ENCODE measurements around the gene DBNDD2.
A peak's percentile ranks its signal among the peaks of the same experiment; 100 is the strongest.

Gene DBNDD2

GRCh38 chr20:45415822-45416637 lies 7.9 kb downstream of the DBNDD2 start, which contains the start of gene PIGT:
Gene PIGT (plus strand): TSS chr20:45416141. CDS start chr20:45416157, 16 bp downstream.
- DNase-seq (ENCODE audit: low read depth in 2 of 2, low spot score in 1 of 2) = peak; percentile 75 to 85

- no peak for DNase-seq (ENCODE audit: low read depth in 2 of 2, low spot score in 1 of 2)
Observed at GRCh38 chr20:45416917-45417316, 8.8 kb downstream of the DBNDD2 start.

- DNase-seq (ENCODE audit: low read depth in 2 of 2, low spot score in 1 of 2) = no peak
Observed at GRCh38 chr20:45419188-45420091, 11.4 kb downstream of the DBNDD2 start.

DNA sequence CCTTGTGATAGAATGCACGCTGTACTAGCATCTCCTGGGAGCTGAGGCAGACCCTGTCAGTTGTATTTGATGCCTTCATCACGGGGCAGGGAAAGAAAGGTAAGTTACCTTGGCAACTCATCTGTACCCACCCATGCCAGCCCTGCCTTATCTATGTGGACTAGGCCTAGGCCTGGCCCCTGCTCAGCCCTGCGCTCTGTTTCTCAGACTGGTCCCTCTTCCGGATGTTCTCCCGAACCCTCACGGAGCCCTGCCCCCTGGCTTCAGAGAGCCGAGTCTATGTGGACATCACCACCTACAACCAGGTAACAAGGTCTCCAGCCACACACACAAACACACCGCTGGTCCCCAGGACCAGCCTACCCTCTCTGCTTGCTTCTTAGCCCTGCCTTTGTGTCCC lies 12.0 kb downstream of the DBNDD2 start:
- DNase-seq (ENCODE audit: low read depth in 2 of 2, low spot score in 1 of 2) = no peak

- DNase-seq (ENCODE audit: low read depth in 2 of 2, low spot score in 1 of 2) = no peak
Observed at GRCh38 chr20:45423700-45424099, 15.6 kb downstream of the DBNDD2 start.

GRCh38 chr20:45425561-45425960 lies 17.5 kb downstream of the DBNDD2 start:
- no peak for DNase-seq (ENCODE audit: low read depth in 2 of 2, low spot score in 1 of 2)

GRCh38 chr20:45426320-45427016 lies 18.4 kb downstream of the DBNDD2 start:
- no peak for DNase-seq (ENCODE audit: low read depth in 2 of 2, low spot score in 1 of 2)

- no peak for DNase-seq (ENCODE audit: low read depth in 2 of 2, low spot score in 1 of 2)
Observed at GRCh38 chr20:45427236-45428149, 19.4 kb downstream of the DBNDD2 start.

- no peak for DNase-seq (ENCODE audit: low read depth in 2 of 2, low spot score in 1 of 2)
Observed at GRCh38 chr20:45429618-45430017, 21.5 kb downstream of the DBNDD2 start.

- no peak for DNase-seq (ENCODE audit: low read depth in 2 of 2, low spot score in 1 of 2)
Observed at GRCh38 chr20:45432294-45432693, 24.2 kb downstream of the DBNDD2 start.

DNA sequence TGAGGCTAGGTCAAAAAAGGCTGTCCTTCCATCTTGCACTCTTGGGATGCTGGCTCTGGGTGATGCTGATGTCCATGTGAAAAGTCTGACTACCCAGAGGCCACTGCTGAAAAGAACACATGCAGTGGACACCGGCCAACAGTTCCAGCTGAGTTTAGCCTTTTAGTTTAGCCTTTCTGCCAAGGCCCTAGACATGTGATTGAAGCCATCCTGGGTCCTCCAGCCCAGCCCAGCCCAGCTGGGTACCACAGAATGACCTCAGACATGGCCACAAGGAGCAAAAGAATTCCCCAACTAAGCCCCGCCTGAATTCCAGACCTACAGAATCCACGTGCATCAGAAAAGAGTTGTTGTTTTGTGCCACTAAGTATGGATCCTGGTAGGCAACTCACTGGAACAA lies 25.2 kb downstream of the DBNDD2 start:
- no peak for DNase-seq (ENCODE audit: low read depth in 2 of 2, low spot score in 1 of 2)

DNA sequence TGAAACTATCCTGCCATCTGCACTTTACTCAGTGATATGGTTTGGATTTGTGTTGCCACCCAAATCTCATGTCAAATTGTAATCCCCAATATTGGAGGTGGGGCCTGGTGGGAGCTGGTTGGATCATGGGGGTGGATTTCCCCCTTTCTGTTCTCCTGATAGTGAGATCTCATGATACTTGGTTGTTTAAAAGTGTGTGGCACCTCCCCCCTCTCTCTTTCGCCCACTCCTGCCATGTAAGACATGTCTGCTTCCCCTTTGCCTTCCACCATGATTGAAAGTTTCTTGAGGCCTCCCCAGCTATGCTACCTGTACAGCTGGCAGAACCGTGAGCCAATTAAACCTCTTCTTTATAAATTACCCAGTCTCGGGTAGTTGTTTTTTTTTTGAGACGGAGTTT lies 25.9 kb downstream of the DBNDD2 start:
- DNase-seq (ENCODE audit: low read depth in 2 of 2, low spot score in 1 of 2) = no peak

DNA sequence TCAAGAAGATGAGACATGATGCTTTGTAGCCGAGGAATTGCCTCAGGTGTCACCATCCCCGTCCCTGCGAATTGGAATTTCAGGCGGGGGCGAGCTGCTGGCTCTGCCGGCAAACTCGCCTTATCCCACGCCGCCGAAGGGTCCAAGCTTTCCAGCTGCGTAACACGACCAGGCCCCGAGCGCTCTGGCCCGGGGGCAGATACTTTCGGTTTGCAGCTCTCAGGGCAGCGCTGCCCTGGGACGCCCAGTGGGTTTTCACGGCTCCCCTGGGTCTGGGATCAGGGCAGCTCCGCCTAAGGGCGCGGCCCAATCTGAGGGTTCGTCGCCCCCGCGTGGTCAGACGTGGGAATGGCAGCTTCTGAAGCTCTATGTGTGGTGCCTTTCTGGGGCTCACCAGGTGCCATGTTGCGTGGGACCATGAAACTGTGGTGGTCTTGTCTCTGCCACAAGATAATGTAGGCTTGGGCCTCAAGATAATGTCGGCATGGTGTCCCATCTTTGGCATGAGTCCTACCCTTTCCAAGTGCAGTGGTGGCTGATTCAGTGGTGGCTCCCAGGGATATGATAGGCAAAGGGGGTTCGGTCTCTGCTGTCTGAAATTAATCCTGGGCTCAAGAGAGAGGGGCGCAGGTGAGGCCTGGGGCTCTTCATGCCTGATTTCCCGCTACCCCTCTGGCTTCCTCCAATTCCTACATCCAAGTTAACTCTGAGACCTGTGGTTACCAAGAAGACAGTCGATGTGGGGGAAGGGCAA lies 28.8 kb downstream of the DBNDD2 start:
- peak; percentile 76 to 86 for DNase-seq (ENCODE audit: low read depth in 2 of 2, low spot score in 1 of 2)

DNA sequence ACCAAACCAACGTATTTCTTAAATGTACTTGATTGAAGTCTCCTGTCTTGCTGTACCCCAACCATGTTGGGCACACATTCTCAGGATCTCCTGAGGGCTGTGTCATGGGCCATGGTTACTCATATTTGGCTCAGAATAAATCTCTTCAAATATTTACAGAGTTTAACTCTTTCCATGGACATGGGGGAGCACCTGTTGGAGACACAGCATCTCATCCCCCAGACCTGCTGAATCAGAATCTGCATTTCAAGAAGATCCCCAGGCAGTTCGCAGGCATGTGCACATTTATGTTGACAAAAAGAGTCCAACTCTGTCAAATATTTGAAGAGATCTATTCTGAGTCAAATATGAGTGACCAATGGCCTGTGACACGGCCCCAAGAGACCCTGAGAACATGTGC lies 32.3 kb downstream of the DBNDD2 start:
- no peak for DNase-seq (ENCODE audit: low read depth in 2 of 2, low spot score in 1 of 2)

DNA sequence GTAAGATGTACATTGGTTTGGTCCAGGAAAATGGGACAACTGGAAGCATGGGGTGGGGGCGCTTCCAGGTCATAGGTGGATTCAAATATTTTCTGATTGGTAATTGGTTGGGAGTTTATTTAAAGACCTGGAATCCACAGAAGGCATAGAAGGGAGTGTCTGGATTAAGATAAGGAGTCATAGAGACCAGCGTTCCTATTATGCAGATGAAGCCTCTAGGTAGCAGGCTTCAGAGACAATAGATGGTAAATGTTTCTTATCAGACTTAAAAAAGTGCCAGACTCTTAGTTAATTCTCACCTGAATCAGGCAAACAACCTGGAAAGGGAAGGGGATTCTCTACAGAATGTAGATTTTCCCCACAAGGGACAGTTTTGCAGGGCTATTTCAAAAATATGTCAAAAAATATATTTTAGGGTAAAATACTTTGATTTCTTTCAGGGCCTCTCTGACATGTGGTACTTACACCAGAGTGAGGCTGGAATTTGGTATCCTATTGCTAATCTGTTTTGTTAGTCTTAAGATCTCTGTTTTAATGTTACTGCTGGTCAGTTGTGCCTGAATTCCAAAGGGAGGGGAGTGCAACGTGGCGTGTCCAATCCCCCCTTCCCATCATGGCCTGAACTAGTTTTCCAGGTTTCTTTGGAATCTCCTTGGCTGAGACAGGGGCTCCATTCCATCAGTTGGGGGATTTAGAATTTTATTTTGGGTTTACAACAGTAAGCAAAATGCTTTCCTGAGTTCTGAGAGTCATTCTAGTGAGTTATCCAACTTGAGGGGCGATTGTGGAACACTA lies 33.0 kb downstream of the DBNDD2 start:
- no peak for DNase-seq (ENCODE audit: low read depth in 2 of 2, low spot score in 1 of 2)

DNA sequence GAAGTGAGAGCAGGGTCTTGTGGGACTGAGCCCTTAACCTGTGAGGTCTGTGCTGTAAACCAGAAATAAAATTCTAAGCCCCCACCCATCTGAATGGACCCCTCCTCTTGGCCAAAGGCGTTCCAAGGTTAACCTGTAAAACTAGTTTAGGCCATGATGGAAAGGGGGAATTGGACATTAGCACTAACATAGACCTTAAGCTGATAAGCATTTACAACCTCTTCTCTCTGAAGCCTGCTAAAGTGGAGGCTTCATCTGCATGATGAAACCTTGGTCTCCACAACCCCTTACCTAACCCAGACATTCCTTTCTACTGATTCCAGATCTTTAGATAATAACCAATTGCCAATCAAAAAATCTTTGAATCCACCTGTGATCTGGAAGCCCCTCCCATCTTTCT lies 33.7 kb downstream of the DBNDD2 start:
- no peak for DNase-seq (ENCODE audit: low read depth in 2 of 2, low spot score in 1 of 2)

- no peak for DNase-seq (ENCODE audit: low read depth in 2 of 2, low spot score in 1 of 2)
Observed at GRCh38 chr20:45444050-45444449, 36.0 kb downstream of the DBNDD2 start.

DNA sequence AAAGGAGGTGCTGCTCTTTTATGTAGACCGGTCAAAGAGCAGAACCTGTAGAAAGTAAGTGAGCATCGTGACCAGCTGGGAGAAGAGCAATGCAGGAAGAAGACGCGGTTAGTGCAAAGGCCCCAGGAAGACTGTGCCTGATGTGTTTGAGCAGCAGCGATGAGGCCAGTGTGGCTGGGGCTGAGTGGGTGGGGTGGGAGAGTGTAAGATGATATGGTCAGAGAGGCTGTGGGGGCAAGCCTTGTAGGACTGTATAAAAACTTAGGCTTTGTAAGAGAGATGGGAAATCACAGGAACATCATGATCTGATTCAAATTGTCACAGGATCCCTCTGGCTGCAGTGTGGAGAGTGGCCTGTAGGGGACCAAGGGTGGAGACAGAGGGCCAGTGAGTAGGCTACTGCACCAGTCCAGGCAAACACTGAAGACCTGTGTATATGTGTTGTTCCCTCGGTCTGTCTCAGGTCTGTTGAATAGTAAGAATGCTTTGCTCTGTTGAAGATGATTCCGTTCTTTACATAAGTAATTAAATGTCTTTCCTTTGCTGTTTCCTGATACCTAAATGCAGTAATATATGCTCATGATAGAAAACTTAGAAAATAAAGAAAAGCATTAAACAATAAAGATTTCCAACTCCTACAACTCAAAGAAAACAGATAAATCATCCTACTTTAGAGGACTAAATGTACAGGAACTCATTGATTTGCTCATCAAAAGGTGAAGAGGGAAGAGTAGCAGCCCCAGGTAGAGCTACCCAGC lies 37.9 kb downstream of the DBNDD2 start:
- DNase-seq (ENCODE audit: low read depth in 2 of 2, low spot score in 1 of 2) = no peak
